NCI-H1092 treated with DMSO at 0.1 percent for 48 hours (cell line): ENCODE measurements around the gene PUSL1.
"Not testable (repeated sequence)": the region's sequence is repeated elsewhere in the genome, so short reads cannot be mapped to it uniquely, and the experiment has no call there.

Source experiments
- DNase-seq: peaks from one replicate; lab custom pipeline; 2025; lab: John Stamatoyannopoulos, UW

The PUSL1 gene

DNA sequence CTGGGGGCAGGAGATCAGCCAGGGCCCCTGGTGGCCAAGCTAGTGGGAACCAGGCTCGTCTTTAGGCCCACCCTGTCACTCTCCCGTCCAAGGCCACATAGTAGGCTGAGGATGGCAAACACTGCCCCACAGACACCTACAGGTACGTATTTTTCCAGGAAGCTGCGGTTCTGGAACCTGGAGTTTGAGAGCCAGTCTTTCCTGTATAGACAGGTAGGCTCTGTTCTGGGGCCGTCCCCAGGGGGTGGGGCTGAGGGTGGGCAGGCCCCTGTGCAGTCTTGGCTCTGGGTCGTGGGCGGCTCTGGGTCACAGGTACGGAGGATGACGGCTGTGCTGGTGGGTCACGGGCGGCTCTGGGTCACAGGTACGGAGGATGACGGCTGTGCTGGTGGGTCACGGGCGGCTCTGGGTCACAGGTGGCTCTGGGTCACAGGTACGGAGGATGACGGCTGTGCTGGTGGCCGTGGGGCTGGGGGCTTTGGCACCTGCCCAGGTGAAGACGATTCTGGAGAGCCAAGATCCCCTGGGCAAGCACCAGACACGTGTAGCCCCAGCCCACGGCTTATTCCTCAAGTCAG lies 2.2 kb downstream of the PUSL1 start:
- no peak for DNase-seq

GRCh38 chr1:1311107-1312104 lies 3.0 kb downstream of the PUSL1 start:
- DNase-seq: no peak

DNA sequence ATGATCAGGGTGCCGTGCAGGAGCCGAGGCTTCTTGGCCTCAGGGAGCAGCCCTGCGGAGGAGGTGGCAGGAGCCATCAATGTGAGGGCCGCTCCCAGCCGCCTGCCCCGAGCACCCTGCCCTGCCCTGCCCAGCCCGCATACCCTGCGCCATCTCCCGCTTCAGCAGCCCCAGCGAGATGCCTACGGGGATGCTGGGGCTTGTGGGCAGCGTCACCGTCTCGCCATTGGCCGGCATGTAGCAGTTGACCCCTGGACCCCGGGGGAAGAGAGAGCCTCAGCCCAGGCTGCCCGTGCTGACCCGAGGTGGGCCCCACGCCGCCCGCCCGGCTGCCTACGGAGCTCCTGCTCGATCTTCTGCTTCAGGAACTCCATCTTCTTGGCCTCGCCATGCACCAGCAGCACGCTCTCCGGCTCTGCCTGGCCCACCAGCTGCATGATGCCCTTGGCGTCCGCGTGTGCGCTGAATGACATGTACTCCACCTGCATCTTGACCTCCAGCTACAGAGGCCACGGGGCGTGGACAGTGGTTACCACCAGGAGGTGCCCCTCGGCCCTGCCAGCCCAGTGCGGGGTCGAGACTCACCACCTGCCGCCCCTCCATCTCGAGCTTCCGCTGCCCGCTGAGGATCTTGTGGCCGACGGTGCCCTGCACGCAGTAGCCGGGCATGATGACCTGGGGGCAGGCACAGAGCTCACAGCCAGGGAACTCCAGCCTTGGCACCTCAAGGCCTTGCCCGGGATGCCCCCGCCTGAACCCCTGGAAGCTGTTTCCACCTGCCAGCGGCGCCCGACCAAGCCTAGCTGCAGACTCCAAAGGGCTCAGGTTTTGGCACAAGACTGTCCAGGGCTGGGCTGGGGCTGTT lies 4.3 kb downstream of the PUSL1 start:
- DNase-seq: no peak

DNA sequence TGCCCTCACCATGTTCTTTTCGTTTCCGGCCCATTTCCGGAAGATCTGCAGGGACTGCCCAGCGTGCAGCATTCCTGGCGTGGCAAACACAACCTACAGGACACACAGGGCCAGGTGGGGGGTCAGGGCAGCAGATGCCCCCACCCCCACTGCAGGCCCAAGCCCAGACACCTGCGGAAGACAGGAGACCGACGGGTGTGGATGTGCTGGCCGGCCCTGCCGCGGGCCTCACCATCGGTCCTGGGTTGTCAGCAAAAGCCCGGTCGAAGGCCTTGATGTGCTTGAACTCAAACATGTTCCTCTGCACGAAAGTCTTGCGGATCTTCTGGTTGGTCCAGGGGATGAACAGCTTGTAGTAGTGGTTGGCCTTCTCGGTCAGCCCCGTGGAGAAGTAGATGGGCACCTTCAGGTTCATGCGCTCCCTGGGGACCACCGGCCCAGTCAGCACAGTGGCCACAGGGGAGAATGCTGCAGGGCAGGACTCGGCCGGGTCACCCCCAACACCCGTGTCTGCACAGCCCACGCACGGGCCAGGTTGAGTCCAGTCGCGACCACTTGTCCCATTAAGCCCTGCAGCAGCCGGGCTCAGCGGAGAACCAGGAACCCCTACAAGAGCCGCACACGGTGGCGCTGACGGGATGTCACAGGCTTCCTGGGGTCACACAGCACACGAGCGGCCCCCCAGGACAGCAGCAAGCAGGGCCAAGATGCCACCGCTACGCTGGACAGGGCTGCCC lies 5.3 kb downstream of the PUSL1 start:
- DNase-seq: no peak

DNA sequence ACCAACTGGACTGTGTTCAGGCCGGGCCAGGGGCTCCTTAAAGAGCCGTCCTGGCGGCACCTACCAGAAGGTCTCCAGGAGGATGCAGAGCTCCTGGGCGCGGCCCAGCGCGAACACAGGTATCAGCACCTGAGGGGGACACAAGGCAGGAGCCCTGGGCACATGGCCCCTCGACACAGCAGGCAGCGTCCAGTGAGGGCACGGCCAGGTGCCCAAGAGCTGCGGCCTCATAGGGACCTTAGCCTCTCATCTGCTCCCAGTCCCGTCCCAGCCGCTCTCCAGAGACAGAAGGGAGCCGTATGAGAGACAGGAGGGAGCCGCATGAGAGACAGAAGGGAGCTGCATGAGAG lies 5.8 kb downstream of the PUSL1 start:
- no peak for DNase-seq

- no peak for DNase-seq
These were observed 6.4 kb downstream of the PUSL1 start for GRCh38 chr1:1314678-1315335.

DNA sequence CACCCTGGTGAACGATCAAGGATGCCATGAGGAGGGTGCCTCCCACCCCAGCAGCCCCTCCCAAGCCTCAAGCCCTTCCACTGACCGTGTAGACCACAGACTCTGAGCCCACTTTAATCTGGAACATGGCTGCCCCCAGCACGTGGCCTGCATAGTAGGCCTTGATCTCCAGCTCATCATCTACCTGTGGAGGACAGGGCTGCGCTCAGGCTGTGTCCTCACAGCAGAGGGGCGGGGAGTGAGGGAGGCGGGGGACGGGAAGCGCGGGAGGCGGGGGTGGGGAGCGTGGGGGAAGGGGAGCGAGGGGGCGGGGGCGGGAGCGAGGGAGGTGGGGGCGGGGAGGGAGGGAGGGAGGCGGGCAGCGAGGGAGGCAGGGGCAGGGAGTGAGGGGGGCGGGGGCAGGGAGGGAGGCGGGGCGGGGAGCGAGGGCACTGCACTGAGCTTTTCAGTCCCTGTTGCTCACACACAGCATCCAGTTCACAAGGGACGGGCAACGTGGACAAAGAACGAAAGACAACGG lies 7.1 kb downstream of the PUSL1 start:
- DNase-seq: no peak

DNA sequence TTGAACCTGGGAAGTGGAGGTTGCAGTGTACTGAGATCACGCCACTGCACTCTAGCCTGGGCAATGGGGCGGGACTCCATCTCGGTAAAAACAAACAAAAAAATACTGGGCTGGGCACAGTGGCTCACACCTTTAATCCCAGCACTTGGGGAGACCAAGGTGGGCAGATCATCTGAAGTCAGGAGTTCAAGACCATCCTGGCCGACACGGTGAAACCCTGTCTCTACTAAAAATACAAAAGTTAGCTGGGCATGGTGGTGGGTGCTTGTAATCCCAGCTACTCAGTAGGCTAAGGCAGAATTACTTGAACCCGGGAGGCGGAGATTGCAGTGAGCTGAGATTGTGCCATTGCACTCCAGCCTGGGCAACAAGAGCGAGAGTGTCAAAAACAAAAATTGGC lies 7.8 kb downstream of the PUSL1 start:
- DNase-seq: not testable (repeated sequence)

- no peak for DNase-seq
These were observed 9.0 kb downstream of the PUSL1 start for GRCh38 chr1:1317420-1317819.

DNA sequence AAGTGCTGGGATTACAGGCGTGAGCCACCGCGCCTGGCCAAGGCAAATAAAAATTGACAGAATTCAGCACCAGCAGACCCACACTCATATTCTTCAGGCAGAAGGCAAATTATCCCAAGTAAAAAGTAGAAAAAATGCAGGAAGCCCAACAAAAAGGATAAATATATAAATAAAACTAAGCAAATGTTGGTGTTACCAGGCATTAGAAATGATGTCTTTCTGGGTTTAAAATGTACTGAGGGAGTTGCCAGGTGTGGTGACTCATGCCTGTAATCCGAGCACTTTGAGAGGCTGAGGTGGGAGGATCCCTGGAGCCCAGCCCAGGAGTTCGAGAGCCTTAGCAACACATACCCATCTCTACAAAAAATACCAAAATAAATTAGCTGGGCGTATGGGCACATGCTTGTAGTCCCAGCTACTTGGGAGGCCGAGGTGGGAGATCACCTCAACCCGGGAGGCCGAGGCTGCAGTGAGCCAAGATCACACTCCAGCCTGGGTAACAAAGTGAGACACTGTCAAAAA lies 9.8 kb downstream of the PUSL1 start:
- peak; percentile 30 for DNase-seq

- no peak for DNase-seq
These were observed 10.6 kb downstream of the PUSL1 start for GRCh38 chr1:1318777-1319645.

- DNase-seq: no peak
These were observed 11.2 kb downstream of the PUSL1 start for GRCh38 chr1:1319646-1319941.

- no peak for DNase-seq
These were observed 12.5 kb downstream of the PUSL1 start for GRCh38 chr1:1320666-1321448.

- DNase-seq: no peak
These were observed 13.1 kb downstream of the PUSL1 start for GRCh38 chr1:1321477-1321876.

GRCh38 chr1:1322418-1322817 lies 14.0 kb downstream of the PUSL1 start:
- DNase-seq: no peak

DNA sequence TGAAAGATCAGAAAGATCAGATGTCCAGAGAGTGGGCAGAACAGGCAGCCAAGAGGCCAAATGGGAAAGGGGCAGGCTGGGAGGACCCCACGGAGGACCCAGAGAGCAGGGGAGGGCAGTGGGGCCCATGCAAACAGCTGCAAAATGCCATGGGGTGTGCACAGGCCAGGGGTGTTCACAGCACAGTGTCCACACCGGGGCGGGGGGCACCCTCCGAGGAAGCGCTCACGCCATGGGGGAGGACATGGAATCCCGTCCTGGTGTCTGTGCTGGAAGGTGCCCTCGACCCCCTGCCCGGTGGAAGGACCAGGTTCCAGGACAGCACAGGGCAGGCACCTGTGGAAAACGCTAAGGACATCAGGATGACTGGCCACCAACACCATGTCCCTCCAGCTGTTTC lies 14.6 kb downstream of the PUSL1 start:
- no peak for DNase-seq

GRCh38 chr1:1324084-1324523 lies 15.7 kb downstream of the PUSL1 start:
- no peak for DNase-seq

- peak; percentile 59 for DNase-seq
These were observed 16.3 kb downstream of the PUSL1 start, which contains the start of the genes CPTP and INTS11 for GRCh38 chr1:1324524-1325287. TSS of gene CPTP (plus strand) at chr1:1324802. CDS start at chr1:1326911, 2,109 bp downstream. TSS of gene INTS11 (minus strand) at chr1:1324660. CDS start at chr1:1324608, 52 bp downstream.
